ENCODE results near the gene CACNA1D. TPM values are rescaled to one million over a fixed set of nuclear protein-coding genes. Genes with fewer than 3 reads are reported as not detected.
A peak's percentile ranks its signal among the peaks of the same experiment; 100 is the strongest.

CACNA1D gene
- total RNA-seq, 2 donors from 2014 or later = 9.9 to 20.4 TPM

- Histone ChIP-seq H3K4me3 (no peak overlapping the region), H3K36me3 (replicated peaks in 1 of 2; ENCODE audit: insufficient read depth in 1 of 2, low read depth in 2 of 2) (no peaks in the 10 kb centered on the region), H3K4me1 (peaks cover 21% of the 10 kb centered on the region), H3K27ac (no peak overlapping the region), H3K27me3 (no peaks in the 10 kb centered on the region), H3K9me3 (no peaks in the 10 kb centered on the region)
- DNase-seq (no peak), ATAC-seq (no peak)
- 69% methylated on average over 18 to 20 of the region's 20 CpGs for WGBS, 2 donors
- TF ChIP-seq POLR2A (IDR thresholded peaks at IDR 0.05) = no peak
- TF ChIP-seq, protein P1, sequence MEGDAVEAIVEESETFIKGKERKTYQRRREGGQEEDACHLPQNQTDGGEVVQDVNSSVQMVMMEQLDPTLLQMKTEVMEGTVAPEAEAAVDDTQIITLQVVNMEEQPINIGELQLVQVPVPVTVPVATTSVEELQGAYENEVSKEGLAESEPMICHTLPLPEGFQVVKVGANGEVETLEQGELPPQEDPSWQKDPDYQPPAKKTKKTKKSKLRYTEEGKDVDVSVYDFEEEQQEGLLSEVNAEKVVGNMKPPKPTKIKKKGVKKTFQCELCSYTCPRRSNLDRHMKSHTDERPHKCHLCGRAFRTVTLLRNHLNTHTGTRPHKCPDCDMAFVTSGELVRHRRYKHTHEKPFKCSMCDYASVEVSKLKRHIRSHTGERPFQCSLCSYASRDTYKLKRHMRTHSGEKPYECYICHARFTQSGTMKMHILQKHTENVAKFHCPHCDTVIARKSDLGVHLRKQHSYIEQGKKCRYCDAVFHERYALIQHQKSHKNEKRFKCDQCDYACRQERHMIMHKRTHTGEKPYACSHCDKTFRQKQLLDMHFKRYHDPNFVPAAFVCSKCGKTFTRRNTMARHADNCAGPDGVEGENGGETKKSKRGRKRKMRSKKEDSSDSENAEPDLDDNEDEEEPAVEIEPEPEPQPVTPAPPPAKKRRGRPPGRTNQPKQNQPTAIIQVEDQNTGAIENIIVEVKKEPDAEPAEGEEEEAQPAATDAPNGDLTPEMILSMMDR (IDR thresholded peaks at IDR 0.05) = no peak
- intact Hi-C loops (cut with DNase I) = no loop called here
Observed at GRCh38 chr3:53803816-53804695, 309.6 kb downstream of the CACNA1D start.

- DNase-seq = no peak
- H3K4me3 ChIP-seq = no peak overlapping the region
- H3K4me1 ChIP-seq = peaks cover 21% of the 10 kb centered on the region
- no peak overlapping the region for H3K27ac ChIP-seq
- 74 to 77% methylated on average over 8 to 14 of the region's 14 CpGs for WGBS, 2 donors
- H3K27me3 ChIP-seq = no peaks in the 10 kb centered on the region
- ATAC-seq = no peak
- TF ChIP-seq, protein P1 (IDR thresholded peaks at IDR 0.05) = no peak
- TF ChIP-seq POLR2A (IDR thresholded peaks at IDR 0.05) = no peak
- intact Hi-C loops (cut with DNase I) = no loop called here
- no peaks in the 10 kb centered on the region for H3K9me3 ChIP-seq
- no peaks in the 10 kb centered on the region for H3K36me3 ChIP-seq (replicated peaks in 1 of 2; ENCODE audit: insufficient read depth in 1 of 2, low read depth in 2 of 2)
Observed at GRCh38 chr3:53804697-53805462, 310.5 kb downstream of the CACNA1D start.

GRCh38 chr3:53805463-53806159, 311.2 kb downstream of the CACNA1D start:
- WGBS, 2 donors = 66 to 77% methylated on average over 4 of the region's 4 CpGs
- no peak for ATAC-seq
- Histone ChIP-seq H3K4me1 (peaks cover 21% of the 10 kb centered on the region), H3K27me3 (no peaks in the 10 kb centered on the region), H3K9me3 (no peaks in the 10 kb centered on the region), H3K4me3 (no peak overlapping the region), H3K36me3 (replicated peaks in 1 of 2; ENCODE audit: insufficient read depth in 1 of 2, low read depth in 2 of 2) (no peaks in the 10 kb centered on the region), H3K27ac (peak overlapping the region in 1 of 4 donors; percentile 70)
- no peak for DNase-seq
- TF ChIP-seq, protein P1 (IDR thresholded peaks at IDR 0.05) = no peak
- TF ChIP-seq POLR2A (IDR thresholded peaks at IDR 0.05) = no peak
- intact Hi-C loops (cut with DNase I) = no loop called here

DNA sequence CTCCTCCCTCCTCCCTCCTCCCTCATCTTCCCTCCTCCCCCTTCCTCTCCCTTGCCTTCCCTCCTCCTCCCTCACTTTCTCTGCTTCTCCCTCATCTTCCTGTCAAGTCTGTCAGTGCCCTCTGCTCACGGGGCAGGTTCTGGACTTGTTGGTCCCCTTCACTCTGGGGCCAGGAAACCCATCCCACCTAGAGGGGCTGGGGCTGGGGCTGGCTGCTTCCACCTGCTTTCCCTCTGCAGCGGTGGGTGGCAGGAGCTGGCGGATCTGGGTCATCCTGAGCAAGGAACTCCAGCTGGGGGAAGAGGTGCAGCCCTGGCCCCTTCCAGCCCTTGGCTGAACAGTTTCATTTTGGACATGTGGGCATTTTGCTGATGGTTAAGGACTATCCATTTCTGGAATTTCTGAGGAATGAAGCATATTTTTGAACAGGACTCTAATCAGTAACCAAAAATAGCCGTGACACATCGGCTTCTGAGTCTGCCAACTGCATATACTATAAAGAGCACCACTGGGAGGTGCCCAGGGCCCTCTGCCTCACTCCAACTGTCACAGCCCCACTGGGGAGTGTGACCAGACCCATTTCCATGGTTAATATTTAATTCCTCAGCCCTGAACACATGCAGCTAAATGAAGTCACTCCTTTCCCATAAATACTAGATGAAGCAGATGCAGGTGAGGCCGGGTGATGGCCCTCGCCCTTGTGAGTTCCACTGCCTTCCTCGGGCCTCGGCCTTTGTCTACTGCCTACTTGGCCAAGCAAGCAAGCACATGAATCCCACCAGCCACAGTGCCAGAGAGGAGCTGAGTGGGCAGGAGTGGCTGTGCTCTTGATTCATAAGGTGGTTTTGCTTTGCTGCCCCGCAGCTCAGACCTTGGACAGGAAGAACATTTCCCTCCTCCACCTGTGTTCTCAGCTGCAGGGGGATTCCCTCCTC, 312.0 kb downstream of the CACNA1D start:
- H3K4me1 ChIP-seq = peaks cover 21% of the 10 kb centered on the region
- no peaks in the 10 kb centered on the region for H3K27me3 ChIP-seq
- peak; percentile 85 for ATAC-seq
- WGBS, 2 donors = 15 to 44% methylated on average over 9 to 10 of the region's 10 CpGs
- H3K4me3 ChIP-seq = no peak overlapping the region
- H3K27ac ChIP-seq = peak overlapping the region; percentile 38 to 81 (median 62)
- TF ChIP-seq, protein P1 (IDR thresholded peaks at IDR 0.05) = peak in 3 of 7 experiments; percentile 5 to 20 (median 19)
- TF ChIP-seq POLR2A (IDR thresholded peaks at IDR 0.05) = peak in 2 of 3 donors; percentile 36 to 42
- peak; percentile 44 to 79 (median 70) for DNase-seq
- H3K9me3 ChIP-seq = no peaks in the 10 kb centered on the region
- H3K36me3 ChIP-seq (replicated peaks in 1 of 2; ENCODE audit: insufficient read depth in 1 of 2, low read depth in 2 of 2) = no peaks in the 10 kb centered on the region
- intact Hi-C loops (cut with DNase I) = no loop called here

Data from body of pancreas (tissue), 4 donors.